Measurements from ENCODE around the gene KBTBD12. TPM values are rescaled to one million over a fixed set of nuclear protein-coding genes. Genes with fewer than 3 reads are reported as not detected.

Gene KBTBD12
- total and polyA plus RNA-seq, 2 of the 13 experiments (the other 11 are each of a cell fraction or from before 2014, with no cell fraction given), result not detected

DNA sequence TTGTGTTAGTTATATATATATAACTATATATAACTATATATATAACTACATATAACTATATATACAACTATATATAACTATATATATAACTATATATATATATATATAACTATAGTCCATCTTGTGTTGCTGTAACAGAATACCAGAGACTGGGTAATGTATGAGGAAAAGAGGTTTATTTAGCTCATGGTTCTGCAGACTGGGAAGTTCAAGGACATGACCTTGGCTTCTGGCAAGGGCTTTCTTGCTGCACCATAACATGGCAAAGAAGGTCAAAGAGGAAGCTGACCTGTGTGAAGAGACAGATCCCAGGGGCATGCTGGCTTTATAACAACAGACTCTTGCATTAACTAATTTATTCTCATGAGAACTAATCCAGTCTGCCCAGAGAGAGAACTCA is 27.6 kb downstream of the KBTBD12 start (continued):
- TF ChIP-seq, protein P1, sequence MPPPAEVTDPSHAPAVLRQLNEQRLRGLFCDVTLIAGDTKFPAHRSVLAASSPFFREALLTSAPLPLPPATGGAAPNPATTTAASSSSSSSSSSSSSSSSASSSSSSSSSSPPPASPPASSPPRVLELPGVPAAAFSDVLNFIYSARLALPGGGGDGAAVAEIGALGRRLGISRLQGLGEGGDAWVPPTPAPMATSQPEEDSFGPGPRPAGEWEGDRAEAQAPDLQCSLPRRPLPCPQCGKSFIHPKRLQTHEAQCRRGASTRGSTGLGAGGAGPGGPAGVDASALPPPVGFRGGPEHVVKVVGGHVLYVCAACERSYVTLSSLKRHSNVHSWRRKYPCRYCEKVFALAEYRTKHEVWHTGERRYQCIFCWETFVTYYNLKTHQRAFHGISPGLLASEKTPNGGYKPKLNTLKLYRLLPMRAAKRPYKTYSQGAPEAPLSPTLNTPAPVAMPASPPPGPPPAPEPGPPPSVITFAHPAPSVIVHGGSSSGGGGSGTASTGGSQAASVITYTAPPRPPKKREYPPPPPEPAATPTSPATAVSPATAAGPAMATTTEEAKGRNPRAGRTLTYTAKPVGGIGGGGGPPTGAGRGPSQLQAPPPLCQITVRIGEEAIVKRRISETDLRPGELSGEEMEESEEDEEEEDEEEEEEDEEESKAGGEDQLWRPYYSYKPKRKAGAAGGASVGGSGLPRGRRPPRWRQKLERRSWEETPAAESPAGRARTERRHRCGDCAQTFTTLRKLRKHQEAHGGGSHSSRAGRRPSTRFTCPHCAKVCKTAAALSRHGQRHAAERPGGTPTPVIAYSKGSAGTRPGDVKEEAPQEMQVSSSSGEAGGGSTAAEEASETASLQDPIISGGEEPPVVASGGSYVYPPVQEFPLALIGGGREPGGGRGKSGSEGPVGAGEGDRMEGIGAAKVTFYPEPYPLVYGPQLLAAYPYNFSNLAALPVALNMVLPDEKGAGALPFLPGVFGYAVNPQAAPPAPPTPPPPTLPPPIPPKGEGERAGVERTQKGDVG (CRISPR knock-in tag; IDR thresholded peaks at IDR 0.05; ENCODE audit: borderline replicate concordance), result no peak

DNA sequence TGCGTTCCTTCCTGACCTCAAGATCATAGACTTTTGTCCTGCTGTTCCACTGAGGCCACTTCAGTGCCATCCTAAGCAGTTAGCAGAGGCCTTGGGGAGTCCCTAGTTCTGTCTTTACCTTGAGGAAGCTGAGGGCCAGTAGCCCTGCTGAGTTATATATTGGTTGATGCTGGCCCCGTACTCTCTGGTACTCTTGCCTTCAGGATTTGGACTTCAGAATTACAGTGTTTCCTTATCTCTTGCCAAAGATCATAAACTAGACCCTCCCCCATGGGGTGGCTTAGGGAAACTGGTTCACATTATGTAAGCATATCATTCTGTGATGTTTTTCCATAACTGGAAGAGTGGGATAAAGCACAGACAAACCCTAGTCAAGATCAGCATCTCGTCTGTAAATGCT is 33.2 kb downstream of the KBTBD12 start:
- no peaks in the 10 kb centered on the region for H3K79me2 ChIP-seq (ENCODE audit: insufficient read depth, low read length)
- no peaks in the 10 kb centered on the region for H3K36me3 ChIP-seq (replicated peaks in 1 of 2; ENCODE audit: control insufficient read depth in 1 of 2, insufficient read depth in 2 of 2, low read length in 2 of 2)
- WGBS (ENCODE audit: low lambda C conversion rate), result 5% methylated on average over 3 of the region's 3 CpGs
- intact Hi-C loops (cut with micrococcal nuclease; ENCODE audit: unreplicated experiment), result no loop called here
- no peak for ATAC-seq
- no peaks in the 10 kb centered on the region for H4K20me1 ChIP-seq (ENCODE audit: insufficient read depth, low read length)
- H2AFZ ChIP-seq (ENCODE audit: low read length), result no peak overlapping the region
- H3K9me3 ChIP-seq (ENCODE audit: low read length), result no peaks in the 10 kb centered on the region
- in situ Hi-C loops (cut with HindIII; ENCODE audit: extremely low pct_ligation_motif_present, low pct_unique_long_range_greater_than_20kb), result no loop called here
- H3K27ac ChIP-seq (ENCODE audit: extremely low read length, insufficient read depth, low read length), result no peak overlapping the region
- ChIA-PET POLR2A (no interaction called here), CTCF (ENCODE audit: low intra/inter-chr PET ratio, low total read pairs) (no interaction called here)
- H3K27me3 ChIP-seq (ENCODE audit: control insufficient read depth in 1 of 2, insufficient read depth in 2 of 2, low read length in 2 of 2), result no peaks in the 10 kb centered on the region
- no TSS peak for BruUV-seq (replicated peaks)
- DNase-seq (ENCODE audit: low spot score), result no peak
- FAIRE-seq, result no peak
- H3K4me1 ChIP-seq (ENCODE audit: insufficient read depth, low read length), result no peaks in the 10 kb centered on the region
- H3K4me2 ChIP-seq (ENCODE audit: low read depth, low read length), result no peak overlapping the region
- H3K9ac ChIP-seq (ENCODE audit: insufficient read depth, low read depth, low read length), result no peak overlapping the region
- H3K4me3 ChIP-seq (replicated peaks in 1 of 3; ENCODE audit: insufficient read depth in 1 of 3, low read depth in 2 of 3, low read length in 3 of 3), result no peak overlapping the region
- no peak for TF ChIP-seq THAP9 (CRISPR knock-in tag; IDR thresholded peaks at IDR 0.05; ENCODE audit: borderline replicate concordance)
- no peak for TF ChIP-seq ONECUT2 (CRISPR knock-in tag; IDR thresholded peaks at IDR 0.05)
- TF ChIP-seq ZBTB49 (CRISPR knock-in tag; IDR thresholded peaks at IDR 0.05; ENCODE audit: borderline replicate concordance), result no peak
- no peak for TF ChIP-seq ZNF205 (CRISPR knock-in tag; IDR thresholded peaks at IDR 0.05)
- TF ChIP-seq, protein P2, sequence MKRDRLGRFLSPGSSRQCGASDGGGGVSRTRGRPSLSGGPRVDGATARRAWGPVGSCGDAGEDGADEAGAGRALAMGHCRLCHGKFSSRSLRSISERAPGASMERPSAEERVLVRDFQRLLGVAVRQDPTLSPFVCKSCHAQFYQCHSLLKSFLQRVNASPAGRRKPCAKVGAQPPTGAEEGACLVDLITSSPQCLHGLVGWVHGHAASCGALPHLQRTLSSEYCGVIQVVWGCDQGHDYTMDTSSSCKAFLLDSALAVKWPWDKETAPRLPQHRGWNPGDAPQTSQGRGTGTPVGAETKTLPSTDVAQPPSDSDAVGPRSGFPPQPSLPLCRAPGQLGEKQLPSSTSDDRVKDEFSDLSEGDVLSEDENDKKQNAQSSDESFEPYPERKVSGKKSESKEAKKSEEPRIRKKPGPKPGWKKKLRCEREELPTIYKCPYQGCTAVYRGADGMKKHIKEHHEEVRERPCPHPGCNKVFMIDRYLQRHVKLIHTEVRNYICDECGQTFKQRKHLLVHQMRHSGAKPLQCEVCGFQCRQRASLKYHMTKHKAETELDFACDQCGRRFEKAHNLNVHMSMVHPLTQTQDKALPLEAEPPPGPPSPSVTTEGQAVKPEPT (CRISPR knock-in tag; IDR thresholded peaks at IDR 0.05; ENCODE audit: low read depth), result no peak
- TF ChIP-seq ATF1 (CRISPR knock-in tag; IDR thresholded peaks at IDR 0.05), result no peak
- TF ChIP-seq RBM39 (IDR thresholded peaks at IDR 0.05; ENCODE audit: low read depth, low read length, poor library complexity, severe bottlenecking), result no peak
- TF ChIP-seq ZFP90 (CRISPR knock-in tag; IDR thresholded peaks at IDR 0.05; ENCODE audit: borderline replicate concordance), result no peak
- no peak for TF ChIP-seq ZNF235 (CRISPR knock-in tag; IDR thresholded peaks at IDR 0.05; ENCODE audit: borderline replicate concordance)
- TF ChIP-seq ZNF569 (CRISPR knock-in tag; IDR thresholded peaks at IDR 0.05; ENCODE audit: borderline replicate concordance), result no peak
- TF ChIP-seq SCMH1 (CRISPR knock-in tag; IDR thresholded peaks at IDR 0.05; ENCODE audit: borderline replicate concordance), result no peak

Measured in HepG2 (cell line).